ENCODE measurements around the gene STK38L. TPM values are rescaled to one million over a fixed set of nuclear protein-coding genes. Genes with fewer than 3 reads are reported as not detected.

The STK38L gene
- total RNA-seq, 3 donors from 2014 or later: 45.2 to 69.4 (median 53.6) TPM

DNA sequence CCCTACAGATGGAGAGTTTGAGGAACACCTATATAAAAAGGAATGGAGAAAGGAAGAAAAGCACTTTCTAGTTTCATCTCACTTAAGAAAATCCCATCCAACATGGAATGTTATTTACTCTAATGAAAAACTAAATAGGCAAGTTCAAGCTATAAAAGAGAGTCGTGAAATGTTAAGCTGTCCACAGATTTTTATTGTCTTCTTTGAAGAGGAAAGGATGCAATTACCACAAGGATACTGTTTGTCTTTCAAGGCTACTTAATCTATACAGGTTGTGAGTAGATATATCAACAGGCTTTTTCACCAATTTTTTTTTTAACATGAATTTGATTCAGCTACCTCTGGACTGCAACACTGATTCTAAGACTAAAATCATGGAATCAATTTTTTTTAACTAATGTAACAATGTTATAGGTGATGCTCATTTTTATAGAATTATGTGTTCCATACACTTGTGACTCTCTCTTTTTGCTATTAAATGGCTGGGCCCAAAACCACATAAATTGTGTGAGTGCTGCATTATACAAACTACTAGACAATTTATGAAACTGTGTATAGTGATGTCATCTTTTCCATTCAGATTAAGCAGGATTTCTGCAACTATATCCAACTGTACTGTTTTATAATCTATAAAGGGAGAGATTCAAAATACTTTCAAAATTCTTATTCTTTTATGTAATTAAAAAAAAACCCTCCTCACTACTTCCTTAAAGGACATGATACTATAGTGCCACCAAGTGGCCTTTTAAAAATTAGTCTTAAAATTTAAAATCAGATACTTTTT is 61.8 kb downstream of the STK38L start:
- intact Hi-C loops (cut with DNase I, micrococcal nuclease): loop anchor here in 1 of 2 donors (10.0 kb wide), 1 partner anchor 451 kb away; no protein-coding TSS in a partner anchor
- DNase-seq: no peak
- H3K36me3 ChIP-seq (ENCODE audit: low read depth): no peaks in the 10 kb centered on the region
- H3K4me1 ChIP-seq (ENCODE audit: low read depth): no peaks in the 10 kb centered on the region
- TF ChIP-seq, protein P1, sequence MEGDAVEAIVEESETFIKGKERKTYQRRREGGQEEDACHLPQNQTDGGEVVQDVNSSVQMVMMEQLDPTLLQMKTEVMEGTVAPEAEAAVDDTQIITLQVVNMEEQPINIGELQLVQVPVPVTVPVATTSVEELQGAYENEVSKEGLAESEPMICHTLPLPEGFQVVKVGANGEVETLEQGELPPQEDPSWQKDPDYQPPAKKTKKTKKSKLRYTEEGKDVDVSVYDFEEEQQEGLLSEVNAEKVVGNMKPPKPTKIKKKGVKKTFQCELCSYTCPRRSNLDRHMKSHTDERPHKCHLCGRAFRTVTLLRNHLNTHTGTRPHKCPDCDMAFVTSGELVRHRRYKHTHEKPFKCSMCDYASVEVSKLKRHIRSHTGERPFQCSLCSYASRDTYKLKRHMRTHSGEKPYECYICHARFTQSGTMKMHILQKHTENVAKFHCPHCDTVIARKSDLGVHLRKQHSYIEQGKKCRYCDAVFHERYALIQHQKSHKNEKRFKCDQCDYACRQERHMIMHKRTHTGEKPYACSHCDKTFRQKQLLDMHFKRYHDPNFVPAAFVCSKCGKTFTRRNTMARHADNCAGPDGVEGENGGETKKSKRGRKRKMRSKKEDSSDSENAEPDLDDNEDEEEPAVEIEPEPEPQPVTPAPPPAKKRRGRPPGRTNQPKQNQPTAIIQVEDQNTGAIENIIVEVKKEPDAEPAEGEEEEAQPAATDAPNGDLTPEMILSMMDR (IDR thresholded peaks at IDR 0.05): peak; percentile 15
- ATAC-seq: peak; percentile 33
- H3K9me3 ChIP-seq: no peaks in the 10 kb centered on the region
- no peak overlapping the region for H3K4me3 ChIP-seq

DNA sequence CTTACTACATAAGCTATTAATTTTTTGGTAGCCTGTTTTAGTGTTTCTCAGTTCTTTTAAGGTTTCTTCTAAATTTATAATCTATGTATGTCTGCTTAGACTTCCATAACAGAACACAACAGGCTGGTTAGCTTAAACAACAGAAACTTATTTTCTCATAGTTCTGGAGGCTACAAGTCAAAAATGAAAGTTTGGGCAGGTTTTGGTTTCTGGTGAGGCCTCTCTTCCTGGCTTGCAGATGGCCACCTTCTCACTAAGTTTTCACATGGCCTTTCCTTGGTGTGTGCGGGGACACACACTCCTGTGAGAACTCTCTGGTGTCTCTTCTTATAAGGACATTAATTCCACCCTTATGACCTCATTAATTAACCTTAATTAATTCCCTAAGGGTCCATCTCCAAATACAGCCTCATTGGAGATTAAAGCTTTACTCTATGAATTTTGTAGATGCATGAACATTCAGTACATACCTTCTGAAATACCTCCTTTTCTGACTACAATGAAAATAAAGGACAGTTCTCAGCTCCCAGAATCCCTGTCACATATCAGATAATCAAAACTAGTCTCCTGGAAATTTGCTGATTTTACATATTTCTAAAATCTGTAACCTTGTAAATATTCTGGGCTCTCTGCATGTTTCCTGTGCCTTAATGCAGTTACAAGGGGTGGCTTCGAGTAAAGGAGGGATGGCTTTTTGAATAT is 65.4 kb downstream of the STK38L start:
- Histone ChIP-seq H3K36me3 (ENCODE audit: low read depth) (no peaks in the 10 kb centered on the region), H3K4me3 (no peak overlapping the region), H3K9me3 (no peaks in the 10 kb centered on the region), H3K4me1 (ENCODE audit: low read depth) (no peaks in the 10 kb centered on the region)
- DNase-seq (no peak), ATAC-seq (no peak)
- intact Hi-C loops (cut with DNase I, micrococcal nuclease): loop anchor here in 1 of 2 donors (10.0 kb wide), 1 partner anchor 455 kb away; no protein-coding TSS in a partner anchor
- TF ChIP-seq, protein P1 (IDR thresholded peaks at IDR 0.05): no peak

DNA sequence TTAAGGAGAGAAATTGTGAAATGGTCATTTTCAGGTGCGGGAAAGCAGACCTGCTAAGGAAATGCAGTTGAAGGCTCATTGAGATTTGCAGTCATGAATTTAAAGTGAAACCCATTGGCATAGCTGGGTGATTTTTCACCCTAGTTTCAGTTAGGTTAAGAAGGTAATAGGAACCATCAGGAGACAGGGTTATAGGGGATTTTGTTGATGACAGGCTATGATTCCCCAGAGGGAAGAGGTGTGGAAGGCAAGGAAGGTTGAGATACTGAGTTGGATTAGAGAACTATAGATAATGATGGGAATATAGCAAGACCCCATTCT is 65.9 kb downstream of the STK38L start:
- DNase-seq (no peak), ATAC-seq (no peak)
- Histone ChIP-seq H3K4me3 (no peak overlapping the region), H3K36me3 (ENCODE audit: low read depth) (no peaks in the 10 kb centered on the region), H3K9me3 (no peaks in the 10 kb centered on the region), H3K4me1 (ENCODE audit: low read depth) (no peaks in the 10 kb centered on the region)
- TF ChIP-seq, protein P1 (IDR thresholded peaks at IDR 0.05): no peak
- intact Hi-C loops (cut with DNase I, micrococcal nuclease): loop anchor here in 1 of 2 donors (10.0 kb wide), 2 partner anchors 285 to 455 kb away; partner anchors contain the start of gene MED21

DNA sequence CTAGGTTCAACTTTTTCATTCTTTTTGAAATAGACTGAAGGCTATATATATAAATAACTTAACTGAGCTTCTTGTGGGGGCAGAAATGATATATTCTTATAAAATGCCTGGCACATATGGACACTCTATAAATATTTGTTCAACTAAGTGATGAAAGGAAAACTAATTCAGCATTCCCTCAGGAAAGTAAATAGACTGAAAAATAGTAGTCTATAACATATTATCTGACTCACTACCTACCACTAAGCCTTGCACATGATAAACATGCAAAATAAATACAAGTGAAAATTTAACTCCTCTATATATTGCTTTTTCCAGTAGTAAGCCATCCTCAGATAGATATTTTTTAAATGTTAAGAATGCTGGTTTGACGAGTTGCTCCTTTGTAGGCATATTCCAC is 72.9 kb downstream of the STK38L start:
- TF ChIP-seq, protein P1 (IDR thresholded peaks at IDR 0.05): no peak
- Histone ChIP-seq H3K4me1 (ENCODE audit: low read depth) (no peaks in the 10 kb centered on the region), H3K36me3 (ENCODE audit: low read depth) (peaks cover 10% of the 10 kb centered on the region), H3K4me3 (no peak overlapping the region), H3K9me3 (no peaks in the 10 kb centered on the region)
- DNase-seq (no peak), ATAC-seq (no peak)
- intact Hi-C loops (cut with DNase I, micrococcal nuclease): loop anchor here in 1 of 2 donors (10.0 kb wide), 1 partner anchor 292 kb away; the partner anchor contains the start of gene MED21

DNA sequence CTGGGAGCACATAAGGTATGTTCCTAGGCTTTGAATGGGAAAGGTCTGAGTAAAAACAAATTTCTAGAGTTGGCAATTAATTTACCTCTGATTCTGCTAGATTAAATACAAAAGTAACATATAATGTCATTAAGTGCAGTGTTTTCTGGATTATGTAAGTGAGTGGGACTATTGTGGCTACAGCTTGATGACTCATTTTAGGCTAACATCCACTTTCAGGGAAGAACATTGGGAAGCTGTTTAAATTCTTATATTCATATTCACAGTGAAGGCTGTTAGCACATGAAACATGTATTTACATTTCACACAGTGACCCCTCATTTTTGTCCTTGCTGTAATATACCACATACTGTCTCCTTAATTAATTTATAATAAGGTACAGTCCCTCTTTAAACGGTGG is 75.3 kb downstream of the STK38L start:
- TF ChIP-seq, protein P1 (IDR thresholded peaks at IDR 0.05): no peak
- Histone ChIP-seq H3K4me3 (no peak overlapping the region), H3K9me3 (no peaks in the 10 kb centered on the region), H3K4me1 (ENCODE audit: low read depth) (no peaks in the 10 kb centered on the region), H3K36me3 (ENCODE audit: low read depth) (peaks cover 10% of the 10 kb centered on the region)
- intact Hi-C loops (cut with DNase I, micrococcal nuclease): loop anchor here in 1 of 2 donors (10.0 kb wide), 1 partner anchor 295 kb away; the partner anchor contains the start of gene MED21
- no peak for ATAC-seq
- DNase-seq: no peak

Data from mucosa of descending colon (tissue), 3 donors.